ENCODE results near the gene VTI1B. TPM values are rescaled to one million over a fixed set of nuclear protein-coding genes. Genes with fewer than 3 reads are reported as not detected.

The VTI1B gene
- total RNA-seq, 1 experiment from 2014 or later = 57.5 TPM

GRCh38 chr14:67610491-67610890 lies 63.9 kb downstream of the VTI1B start:
- Mint-ChIP-seq H3K27me3 (ENCODE audit: insufficient read depth, unreplicated experiment) (no peaks in the 10 kb centered on the region), H3K9me3 (ENCODE audit: unreplicated experiment) (no peaks in the 10 kb centered on the region), H3K27ac (ENCODE audit: low read depth, unreplicated experiment) (no peak overlapping the region), H3K4me1 (ENCODE audit: insufficient read depth, unreplicated experiment) (no peaks in the 10 kb centered on the region), H3K4me3 (ENCODE audit: unreplicated experiment) (no peak overlapping the region), H3K36me3 (ENCODE audit: insufficient read depth, unreplicated experiment) (no peaks in the 10 kb centered on the region)
- BruUV-seq (replicated peaks) = no TSS peak
- intact Hi-C loops (cut with micrococcal nuclease) = no loop called here
- POLR2A ChIA-PET = interaction anchor here (0.6 to 0.9 kb wide), 2 partner anchors 11 to 1183 kb away, joined by 3 to 4 read pairs; partner anchors contain the start of gene PIGH
- DNase-seq (ENCODE audit: unreplicated experiment) = no peak
- CTCF ChIA-PET = interaction anchor here (1.2 to 2.2 kb wide), 3 partner anchors 8 to 84 kb away, joined by 3 to 8 read pairs (median 6); no protein-coding TSS in a partner anchor
- TF ChIP-seq CTCF (IDR thresholded peaks at IDR 0.05; ENCODE audit: unreplicated experiment) = no peak

- POLR2A ChIA-PET = interaction anchor here (0.6 kb wide), 1 partner anchor 1184 kb away, joined by 4 read pairs; no protein-coding TSS in a partner anchor
Observed at GRCh38 chr14:67609642-67610310, 64.7 kb downstream of the VTI1B start.

GRCh38 chr14:67607646-67608045 lies 66.8 kb downstream of the VTI1B start:
- CTCF ChIA-PET = interaction anchor here (0.7 to 2.1 kb wide), 3 partner anchors 11 to 97 kb away, joined by 3 to 10 read pairs (median 3); no protein-coding TSS in a partner anchor
- no peaks in the 10 kb centered on the region for H3K27me3 Mint-ChIP-seq (ENCODE audit: insufficient read depth, unreplicated experiment)
- no peaks in the 10 kb centered on the region for H3K4me1 Mint-ChIP-seq (ENCODE audit: insufficient read depth, unreplicated experiment)
- DNase-seq (ENCODE audit: unreplicated experiment) = no peak
- H3K36me3 Mint-ChIP-seq (ENCODE audit: insufficient read depth, unreplicated experiment) = no peaks in the 10 kb centered on the region
- POLR2A ChIA-PET = interaction anchor here (0.9 to 1.5 kb wide), 2 partner anchors 10 to 66 kb away, joined by 3 to 4 read pairs; partner anchors contain the start of gene VTI1B
- H3K27ac Mint-ChIP-seq (ENCODE audit: low read depth, unreplicated experiment) = no peak overlapping the region
- H3K4me3 Mint-ChIP-seq (ENCODE audit: unreplicated experiment) = no peak overlapping the region
- intact Hi-C loops (cut with micrococcal nuclease) = no loop called here
- TF ChIP-seq CTCF (IDR thresholded peaks at IDR 0.05; ENCODE audit: unreplicated experiment) = no peak
- H3K9me3 Mint-ChIP-seq (ENCODE audit: unreplicated experiment) = no peaks in the 10 kb centered on the region
- BruUV-seq (replicated peaks) = no TSS peak

More at GRCh38 chr14:67609642-67610310, 64.7 kb downstream of the VTI1B start:
- intact Hi-C loops (cut with micrococcal nuclease) = no loop called here
- TF ChIP-seq CTCF (IDR thresholded peaks at IDR 0.05; ENCODE audit: unreplicated experiment) = no peak
- no peak for DNase-seq (ENCODE audit: unreplicated experiment)
- Mint-ChIP-seq H3K27me3 (ENCODE audit: insufficient read depth, unreplicated experiment) (no peaks in the 10 kb centered on the region), H3K4me3 (ENCODE audit: unreplicated experiment) (no peak overlapping the region), H3K4me1 (ENCODE audit: insufficient read depth, unreplicated experiment) (no peaks in the 10 kb centered on the region), H3K9me3 (ENCODE audit: unreplicated experiment) (no peaks in the 10 kb centered on the region), H3K36me3 (ENCODE audit: insufficient read depth, unreplicated experiment) (no peaks in the 10 kb centered on the region), H3K27ac (ENCODE audit: low read depth, unreplicated experiment) (no peak overlapping the region)
- CTCF ChIA-PET = interaction anchor here (0.5 to 2.2 kb wide), 5 partner anchors 9 to 83 kb away, joined by 3 to 8 read pairs (median 4); no protein-coding TSS in a partner anchor
- no TSS peak for BruUV-seq (replicated peaks)

- H3K27ac Mint-ChIP-seq (ENCODE audit: low read depth, unreplicated experiment) = peak overlapping the region; percentile 29
- peaks cover 10% of the 10 kb centered on the region for H3K4me1 Mint-ChIP-seq (ENCODE audit: insufficient read depth, unreplicated experiment)
- H3K36me3 Mint-ChIP-seq (ENCODE audit: insufficient read depth, unreplicated experiment) = no peaks in the 10 kb centered on the region
- POLR2A ChIA-PET = interaction anchor here (0.7 to 4.6 kb wide), 3 partner anchors 10 to 17 kb away, joined by 3 to 23 read pairs (median 3); partner anchors contain the start of gene ARG2
- intact Hi-C loops (cut with micrococcal nuclease) = loop anchor here (5.0 kb wide), 1 partner anchor 214 kb away; the partner anchor contains the start of genes RAD51B and ZFYVE26
- no TSS peak for BruUV-seq (replicated peaks)
- no peaks in the 10 kb centered on the region for H3K27me3 Mint-ChIP-seq (ENCODE audit: insufficient read depth, unreplicated experiment)
- DNase-seq (ENCODE audit: unreplicated experiment) = peak; percentile 58
- H3K9me3 Mint-ChIP-seq (ENCODE audit: unreplicated experiment) = no peaks in the 10 kb centered on the region
- CTCF ChIA-PET = interaction anchor here (1.0 to 2.8 kb wide), 3 partner anchors 16 to 48 kb away, joined by 3 to 17 read pairs (median 11); no protein-coding TSS in a partner anchor
- no peak for TF ChIP-seq CTCF (IDR thresholded peaks at IDR 0.05; ENCODE audit: unreplicated experiment)
- H3K4me3 Mint-ChIP-seq (ENCODE audit: unreplicated experiment) = no peak overlapping the region
Observed at GRCh38 chr14:67602995-67603545, 71.4 kb downstream of the VTI1B start.
